OCI-LY1 (cell line): Measurements from ENCODE around the gene STAMBPL1.

Experiments used
- H2AFZ ChIP-seq: fragments of 200-600 bp; sonication (generic), shearing (Covaris generic); 2 replicates; pipeline ENCODE4 v1.6.0; 2014; ENCODE audit warnings: antibody characterized with exemption, mild to moderate bottlenecking, low read length
- H3F3A ChIP-seq: fragments of 200-600 bp; sonication (generic), shearing (Covaris generic); 2 replicates; pipeline ENCODE4 v1.6.0; 2014; ENCODE audit warnings: mild to moderate bottlenecking, antibody characterized with exemption, low read length, moderate library complexity; ENCODE audit not compliant: insufficient read depth
- H3K27ac ChIP-seq: fragments of 200-600 bp; sonication (generic); 2 replicates; pipeline ENCODE4 v1.5.1; 2014; ENCODE audit warnings: low read length, mixed run types, mild to moderate bottlenecking, low read depth; ENCODE audit not compliant: poor library complexity, severe bottlenecking
- H3K27me3 ChIP-seq: fragments of 200-600 bp; sonication (generic); 2 replicates; pipeline ENCODE4 v1.6.0; 2014; ENCODE audit warnings: antibody characterized with exemption, mild to moderate bottlenecking, low read length, moderate library complexity; ENCODE audit not compliant: insufficient read depth
- H3K36me3 ChIP-seq: fragments of 200-600 bp; sonication (generic); 2 replicates; pipeline ENCODE4 v1.6.1; 2014; ENCODE audit warnings: mild to moderate bottlenecking, antibody characterized with exemption, low read length, moderate library complexity, mixed read lengths; ENCODE audit not compliant: insufficient read depth
- H3K4me1 ChIP-seq: fragments of 200-600 bp; sonication (generic); 2 replicates; pipeline ENCODE4 v1.5.1; 2014; ENCODE audit warnings: mild to moderate bottlenecking, low read length, moderate library complexity; ENCODE audit not compliant: insufficient read depth, severe bottlenecking
- H3K4me2 ChIP-seq: fragments of 200-600 bp; sonication (generic), shearing (Covaris generic); 2 replicates; pipeline ENCODE4 v1.6.1; 2014; ENCODE audit warnings: low read length
- H3K4me3 ChIP-seq: fragments of 200-600 bp; sonication (generic); 2 replicates; pipeline ENCODE4 v1.5.1; 2014; ENCODE audit warnings: low read length, low read depth, mild to moderate bottlenecking, mixed read lengths; ENCODE audit not compliant: poor library complexity, severe bottlenecking
- H3K79me2 ChIP-seq: fragments of 200-600 bp; shearing (Covaris generic); 2 replicates; pipeline ENCODE4 v1.6.1; 2016; ENCODE audit warnings: mixed run types, low read length, mixed read lengths; ENCODE audit not compliant: insufficient read depth
- H3K9ac ChIP-seq: fragments of 200-600 bp; sonication (generic), shearing (Covaris generic); 2 replicates; pipeline ENCODE4 v1.6.1; 2014; ENCODE audit warnings: mild to moderate bottlenecking, low read length, mixed read lengths
- H3K9me2 ChIP-seq: fragments of 200-600 bp; sonication (generic), shearing (Covaris generic); 2 replicates; pipeline ENCODE4 v1.6.1; 2014; ENCODE audit warnings: low read depth, mild to moderate bottlenecking, low read length, mixed read lengths
- H3K9me3 ChIP-seq: fragments of 200-600 bp; shearing (Covaris generic); 2 replicates; pipeline ENCODE4 v1.6.1; 2014; ENCODE audit warnings: low read length, mixed read lengths
- H4K20me1 ChIP-seq: fragments of 200-600 bp; sonication (generic), shearing (Covaris generic); 2 replicates; pipeline ENCODE4 v1.6.0; 2016; ENCODE audit warnings: mild to moderate bottlenecking, low read length; ENCODE audit not compliant: insufficient read depth
- EZH2 ChIP-seq: fragments of 200-600 bp; sonication (generic), shearing (Covaris generic); IDR thresholded peaks from 2 replicates; pipeline ENCODE4 v1.8.0; 2017; ENCODE audit warnings: borderline replicate concordance, mixed run types, mild to moderate bottlenecking, antibody characterized with exemption, low read length, moderate library complexity, mixed read lengths
- TF ChIP-seq, protein P1 (sequence below): fragments of 200-600 bp; sonication (generic), shearing (Covaris generic); IDR thresholded peaks from 2 replicates; pipeline ENCODE4 v1.5.1; 2017; ENCODE audit warnings: mild to moderate bottlenecking, antibody characterized with exemption, low read length, moderate library complexity, mixed read lengths

Gene STAMBPL1

DNA sequence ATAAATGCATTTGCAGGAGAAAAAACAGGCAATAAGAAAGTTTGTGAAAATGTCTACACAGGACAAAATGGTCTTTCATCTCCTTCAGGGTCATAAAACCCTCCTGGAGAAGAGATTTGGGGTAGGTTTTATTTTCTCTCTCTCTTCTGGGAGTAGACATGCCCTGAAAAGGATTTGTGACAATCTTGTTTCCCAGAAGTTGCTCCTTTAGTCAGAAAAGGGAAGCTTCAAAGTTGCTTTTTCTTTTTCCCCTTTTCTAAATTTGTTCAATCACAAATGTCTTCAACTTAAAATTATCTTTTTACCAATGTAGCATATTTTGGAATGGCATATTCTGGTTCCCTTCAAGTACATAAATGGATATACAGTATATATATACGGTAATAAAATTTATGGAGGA is 19.0 kb upstream of the STAMBPL1 start:
- H3K4me3 ChIP-seq = no peak overlapping the region
- no peaks in the 10 kb centered on the region for H4K20me1 ChIP-seq
- H3K9ac ChIP-seq = no peak overlapping the region
- TF ChIP-seq, protein P1, sequence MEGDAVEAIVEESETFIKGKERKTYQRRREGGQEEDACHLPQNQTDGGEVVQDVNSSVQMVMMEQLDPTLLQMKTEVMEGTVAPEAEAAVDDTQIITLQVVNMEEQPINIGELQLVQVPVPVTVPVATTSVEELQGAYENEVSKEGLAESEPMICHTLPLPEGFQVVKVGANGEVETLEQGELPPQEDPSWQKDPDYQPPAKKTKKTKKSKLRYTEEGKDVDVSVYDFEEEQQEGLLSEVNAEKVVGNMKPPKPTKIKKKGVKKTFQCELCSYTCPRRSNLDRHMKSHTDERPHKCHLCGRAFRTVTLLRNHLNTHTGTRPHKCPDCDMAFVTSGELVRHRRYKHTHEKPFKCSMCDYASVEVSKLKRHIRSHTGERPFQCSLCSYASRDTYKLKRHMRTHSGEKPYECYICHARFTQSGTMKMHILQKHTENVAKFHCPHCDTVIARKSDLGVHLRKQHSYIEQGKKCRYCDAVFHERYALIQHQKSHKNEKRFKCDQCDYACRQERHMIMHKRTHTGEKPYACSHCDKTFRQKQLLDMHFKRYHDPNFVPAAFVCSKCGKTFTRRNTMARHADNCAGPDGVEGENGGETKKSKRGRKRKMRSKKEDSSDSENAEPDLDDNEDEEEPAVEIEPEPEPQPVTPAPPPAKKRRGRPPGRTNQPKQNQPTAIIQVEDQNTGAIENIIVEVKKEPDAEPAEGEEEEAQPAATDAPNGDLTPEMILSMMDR = no peak
- no peak for TF ChIP-seq EZH2
- no peaks in the 10 kb centered on the region for H3K9me2 ChIP-seq
- H3K27me3 ChIP-seq = no peaks in the 10 kb centered on the region
- H3K4me1 ChIP-seq = no peaks in the 10 kb centered on the region
- H3F3A ChIP-seq = no peaks in the 10 kb centered on the region
- H3K4me2 ChIP-seq = no peak overlapping the region
- H3K36me3 ChIP-seq = no peaks in the 10 kb centered on the region
- H3K27ac ChIP-seq = no peak overlapping the region
- H3K9me3 ChIP-seq = no peaks in the 10 kb centered on the region
- H2AFZ ChIP-seq = no peak overlapping the region
- H3K79me2 ChIP-seq = no peaks in the 10 kb centered on the region

DNA sequence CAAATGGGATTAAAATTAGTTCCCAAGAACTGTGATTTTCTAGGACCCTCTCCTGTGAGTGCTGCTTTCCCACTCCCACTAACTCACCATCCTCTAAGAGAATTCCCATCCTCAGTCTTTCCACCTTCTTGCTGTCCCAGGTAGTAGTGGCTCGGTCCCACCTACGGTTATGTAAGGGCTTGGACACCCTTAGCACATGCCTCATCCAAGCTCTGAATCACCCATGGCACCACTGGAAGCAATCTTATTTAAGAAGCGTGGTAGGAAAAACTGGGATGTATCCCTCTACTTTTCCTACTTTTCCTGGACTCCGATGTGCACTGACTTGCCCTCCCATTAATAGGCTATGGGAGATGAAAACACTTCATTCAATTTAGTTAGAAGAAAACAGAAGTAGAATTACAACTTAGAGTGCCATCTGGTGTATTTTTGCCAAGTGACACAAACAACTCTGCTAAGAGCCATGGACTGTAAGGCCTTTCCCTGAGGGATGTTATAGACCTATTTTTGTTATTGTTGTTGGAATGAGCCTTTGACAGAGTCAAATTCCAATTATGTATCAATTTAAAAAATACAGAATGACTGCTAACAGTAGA is 14.7 kb upstream of the STAMBPL1 start:
- Histone ChIP-seq H3K27me3 (no peaks in the 10 kb centered on the region), H4K20me1 (no peaks in the 10 kb centered on the region), H3K4me1 (no peaks in the 10 kb centered on the region), H3F3A (no peaks in the 10 kb centered on the region), H3K27ac (no peak overlapping the region), H3K79me2 (no peaks in the 10 kb centered on the region), H3K9ac (no peak overlapping the region), H3K4me3 (no peak overlapping the region), H3K9me3 (no peaks in the 10 kb centered on the region), H3K4me2 (no peak overlapping the region), H2AFZ (no peak overlapping the region), H3K9me2 (no peaks in the 10 kb centered on the region), H3K36me3 (no peaks in the 10 kb centered on the region)
- TF ChIP-seq, protein P1 = no peak; the same call in 1 of the 2 replicates
- TF ChIP-seq EZH2 = no peak

DNA sequence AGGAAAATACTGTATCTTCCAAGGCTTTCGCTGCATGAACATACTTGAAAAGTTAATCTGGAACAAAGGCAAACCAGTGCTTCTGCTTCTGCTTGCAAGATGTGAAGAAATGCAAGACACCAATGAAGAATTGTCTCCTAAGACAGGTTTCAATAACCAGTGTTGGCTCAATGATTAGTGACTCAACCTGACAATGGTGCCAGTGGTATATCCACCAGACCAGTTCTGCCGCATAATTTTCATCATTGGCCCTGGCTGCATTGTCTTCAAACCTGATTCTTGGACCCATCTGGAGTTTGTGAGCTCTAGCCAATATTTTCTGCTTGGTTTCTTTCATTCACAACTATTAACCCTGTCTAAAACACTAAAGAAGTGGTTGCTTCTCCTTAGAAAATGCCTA is 13.6 kb upstream of the STAMBPL1 start:
- Histone ChIP-seq H3K9ac (no peak overlapping the region), H3F3A (no peaks in the 10 kb centered on the region), H3K27ac (no peak overlapping the region), H3K4me3 (no peak overlapping the region), H3K36me3 (no peaks in the 10 kb centered on the region), H3K9me3 (no peaks in the 10 kb centered on the region), H3K27me3 (no peaks in the 10 kb centered on the region), H2AFZ (no peak overlapping the region), H3K9me2 (no peaks in the 10 kb centered on the region), H3K4me1 (no peaks in the 10 kb centered on the region), H3K79me2 (no peaks in the 10 kb centered on the region), H4K20me1 (no peaks in the 10 kb centered on the region), H3K4me2 (no peak overlapping the region)
- TF ChIP-seq EZH2 = no peak
- TF ChIP-seq, protein P1 = no peak
